ENCODE measurements around the gene GNB2. TPM values are rescaled to one million over a fixed set of nuclear protein-coding genes. Genes with fewer than 3 reads are reported as not detected.

GNB2 gene
- total and polyA plus RNA-seq, 2 of the 13 experiments (the other 11 are each of a cell fraction or from before 2014, with no cell fraction given): 48.3 to 67.1 TPM

- POLR2A ChIA-PET: no interaction called here
Observed at GRCh38 chr7:100684534-100685042, 11.0 kb downstream of the GNB2 start.

GRCh38 chr7:100685049-100685605, 11.6 kb downstream of the GNB2 start:
- Histone ChIP-seq H3K9me3 (ENCODE audit: low read length) (no peaks in the 10 kb centered on the region), H3K27me3 (ENCODE audit: control insufficient read depth in 1 of 2, insufficient read depth in 2 of 2, low read length in 2 of 2) (no peaks in the 10 kb centered on the region), H3K4me3 (replicated peaks in 1 of 3; ENCODE audit: insufficient read depth in 1 of 3, low read depth in 2 of 3, low read length in 3 of 3) (no peak overlapping the region), H3K79me2 (ENCODE audit: insufficient read depth, low read length) (peaks cover 17% of the 10 kb centered on the region), H3K27ac (ENCODE audit: extremely low read length, insufficient read depth, low read length) (no peak overlapping the region), H2AFZ (ENCODE audit: low read length) (no peak overlapping the region), H3K36me3 (replicated peaks in 1 of 2; ENCODE audit: control insufficient read depth in 1 of 2, insufficient read depth in 2 of 2, low read length in 2 of 2) (peaks cover 49 to 73% of the 10 kb centered on the region in 2 experiments), H3K9ac (ENCODE audit: insufficient read depth, low read depth, low read length) (no peak overlapping the region), H3K4me2 (ENCODE audit: low read depth, low read length) (no peak overlapping the region), H4K20me1 (ENCODE audit: insufficient read depth, low read length) (peaks cover 18% of the 10 kb centered on the region; the same call in 1 of the 2 replicates), H3K4me1 (ENCODE audit: insufficient read depth, low read length) (peaks cover 2% of the 10 kb centered on the region)
- no peak for ATAC-seq
- 94% methylated on average over 16 of the region's 18 CpGs for WGBS (ENCODE audit: low lambda C conversion rate)
- CTCF ChIA-PET (ENCODE audit: low intra/inter-chr PET ratio, low total read pairs): no interaction called here
- DNase-seq (ENCODE audit: low spot score): no peak
- POLR2A ChIA-PET: no interaction called here
- no TSS peak for BruUV-seq (replicated peaks)
- TF ChIP-seq ZZZ3 (CRISPR knock-in tag; IDR thresholded peaks at IDR 0.05; ENCODE audit: borderline replicate concordance) (no peak), ZNF703 (CRISPR knock-in tag; IDR thresholded peaks at IDR 0.05; ENCODE audit: borderline replicate concordance) (no peak), ZNF512B (CRISPR knock-in tag; IDR thresholded peaks at IDR 0.05; ENCODE audit: borderline replicate concordance) (no peak), ZMYM2 (CRISPR knock-in tag; IDR thresholded peaks at IDR 0.05) (no peak), SNRNP70 (IDR thresholded peaks at IDR 0.05; ENCODE audit: low read depth, low read length) (no peak), ZNF572 (CRISPR knock-in tag; IDR thresholded peaks at IDR 0.05) (no peak), ZNF569 (CRISPR knock-in tag; IDR thresholded peaks at IDR 0.05; ENCODE audit: borderline replicate concordance) (no peak), ZUFSP (CRISPR knock-in tag; IDR thresholded peaks at IDR 0.05; ENCODE audit: borderline replicate concordance) (no peak)
- FAIRE-seq: no peak
- intact Hi-C loops (cut with micrococcal nuclease; ENCODE audit: unreplicated experiment): no loop called here
- in situ Hi-C loops (cut with HindIII; ENCODE audit: extremely low pct_ligation_motif_present, low pct_unique_long_range_greater_than_20kb): no loop called here

More at GRCh38 chr7:100684534-100685042, 11.0 kb downstream of the GNB2 start:
- Histone ChIP-seq H3K9me3 (ENCODE audit: low read length) (no peaks in the 10 kb centered on the region), H3K79me2 (ENCODE audit: insufficient read depth, low read length) (peaks cover 11% of the 10 kb centered on the region), H2AFZ (ENCODE audit: low read length) (no peak overlapping the region), H3K36me3 (replicated peaks in 1 of 2; ENCODE audit: control insufficient read depth in 1 of 2, insufficient read depth in 2 of 2, low read length in 2 of 2) (peaks cover 49 to 73% of the 10 kb centered on the region in 2 experiments), H3K4me2 (ENCODE audit: low read depth, low read length) (no peak overlapping the region), H3K27me3 (ENCODE audit: control insufficient read depth in 1 of 2, insufficient read depth in 2 of 2, low read length in 2 of 2) (no peaks in the 10 kb centered on the region), H3K9ac (ENCODE audit: insufficient read depth, low read depth, low read length) (no peak overlapping the region), H3K4me3 (replicated peaks in 1 of 3; ENCODE audit: insufficient read depth in 1 of 3, low read depth in 2 of 3, low read length in 3 of 3) (no peak overlapping the region), H3K4me1 (ENCODE audit: insufficient read depth, low read length) (peaks cover 8% of the 10 kb centered on the region), H4K20me1 (ENCODE audit: insufficient read depth, low read length) (peaks cover 13% of the 10 kb centered on the region; the same call in 1 of the 2 replicates), H3K27ac (ENCODE audit: extremely low read length, insufficient read depth, low read length) (no peak overlapping the region)
- BruUV-seq (replicated peaks): no TSS peak
- FAIRE-seq (no peak), ATAC-seq (no peak), DNase-seq (ENCODE audit: low spot score) (no peak)
- intact Hi-C loops (cut with micrococcal nuclease; ENCODE audit: unreplicated experiment): no loop called here
- in situ Hi-C loops (cut with HindIII; ENCODE audit: extremely low pct_ligation_motif_present, low pct_unique_long_range_greater_than_20kb): no loop called here
- TF ChIP-seq DR1 (CRISPR knock-in tag; IDR thresholded peaks at IDR 0.05) (no peak), AGO2 (optimal IDR thresholded peaks at IDR 0.05; ENCODE audit: low read depth, low read length) (peak; percentile 5)
- 99% methylated on average over 12 of the region's 16 CpGs for WGBS (ENCODE audit: low lambda C conversion rate)
- CTCF ChIA-PET (ENCODE audit: low intra/inter-chr PET ratio, low total read pairs): no interaction called here
